Sigmoid colon (tissue), 4 donors: Measurements from ENCODE around the gene DHCR7.

Experiments used
- CTCF ChIP-seq, 4 experiments: fragments of 450-650 bp in 3 of 4; fragments of 200-600 bp in 1 of 4; IDR thresholded peaks; one replicate each; pipeline ENCODE4 v1.5.1; 2016 to 2019; ENCODE audit warnings: antibody characterized with exemption in 4 of 4, mild to moderate bottlenecking in 3 of 4, moderate library complexity in 2 of 4
- EP300 ChIP-seq, 4 donors: sonication (generic); formaldehyde crosslinking; IDR thresholded peaks; one replicate each; pipeline ENCODE4 v1.6.1; 2017; ENCODE audit warnings: antibody characterized with exemption in 4 of 4
- POLR2A ChIP-seq, 2 donors: fragments of 450-650 bp; IDR thresholded peaks; one replicate each; pipeline ENCODE4 v1.6.1; 2016; ENCODE audit warnings: antibody characterized with exemption in 2 of 2, mild to moderate bottlenecking in 2 of 2, moderate library complexity in 2 of 2
- POLR2AphosphoS5 ChIP-seq, 4 donors: sonication (generic); formaldehyde crosslinking; IDR thresholded peaks; one replicate each; pipeline ENCODE4 v1.6.1; 2017; ENCODE audit warnings: antibody characterized with exemption in 4 of 4

GRCh38 chr11:71490731-71491390 lies 42.7 kb upstream of the DHCR7 start:
- TF ChIP-seq CTCF (IDR thresholded peaks at IDR 0.05) (no peak), EP300 (IDR thresholded peaks at IDR 0.05) (no peak), POLR2A (IDR thresholded peaks at IDR 0.05) (no peak), POLR2AphosphoS5 (IDR thresholded peaks at IDR 0.05) (no peak)
